CD14-positive monocyte (primary cell): ENCODE measurements around the gene PIWIL4. TPM values are rescaled to one million over a fixed set of nuclear protein-coding genes. Genes with fewer than 3 reads are reported as not detected.

Experiments
- DNase-seq, 3 donors: peaks; one replicate each; pipeline ENCODE4 v3.0.0-alpha.2; 2011 to 2022
- H2AFZ ChIP-seq: 2 replicates; pipeline ENCODE4 v1.6.0; 2012; ENCODE audit warnings: mild to moderate bottlenecking, low read depth, low read length, inconsistent platforms; ENCODE audit not compliant: insufficient read depth, poor library complexity, severe bottlenecking
- H3K27ac ChIP-seq, 2 donors: 1 replicate in 1 of 2; 2 replicates in 1 of 2; pipeline ENCODE4 v1.5.1; 2012 to 2013; ENCODE audit warnings: low read length in 2 of 2, control low read depth in 1 of 2, inconsistent platforms in 1 of 2, low read depth in 1 of 2, mild to moderate bottlenecking in 1 of 2
- H3K27me3 ChIP-seq, 2 donors: one replicate each; pipeline versions ENCODE4 v1.6.0 to v1.6.1; 2011 to 2013; ENCODE audit warnings: low read length in 2 of 2; ENCODE audit not compliant: control insufficient read depth in 2 of 2, insufficient read depth in 2 of 2
- H3K36me3 ChIP-seq, 2 donors: replicated peaks in 1 of 2; 1 replicate in 1 of 2; 2 replicates in 1 of 2; pipeline versions ENCODE4 v1.5.1 to v1.6.1; 2012 to 2013; ENCODE audit warnings: low read length in 2 of 2, control low read depth in 1 of 2, inconsistent platforms in 1 of 2, mild to moderate bottlenecking in 1 of 2; ENCODE audit not compliant: insufficient read depth in 2 of 2, control insufficient read depth in 1 of 2
- H3K4me1 ChIP-seq, 2 donors: 1 replicate in 1 of 2; 2 replicates in 1 of 2; pipeline versions ENCODE4 v1.5.1 to v1.6.1; 2012 to 2013; ENCODE audit warnings: low read length in 2 of 2, control low read depth in 1 of 2, inconsistent platforms in 1 of 2, mild to moderate bottlenecking in 1 of 2, moderate library complexity in 1 of 2; ENCODE audit not compliant: insufficient read depth in 2 of 2, control insufficient read depth in 1 of 2
- H3K4me2 ChIP-seq: replicated peaks from 2 replicates; pipeline ENCODE3; 2012; ENCODE audit warnings: low read length, moderate library complexity, mild to moderate bottlenecking; ENCODE audit not compliant: poor library complexity, severe bottlenecking; ENCODE audit errors: extremely low read depth
- H3K4me3 ChIP-seq, 3 experiments: fragments of 200-600 bp in 1 of 3; sonication (generic) in 1 of 3; replicated peaks in 1 of 3; 1 replicate in 2 of 3; 2 replicates in 1 of 3; pipeline ENCODE4 v1.5.1; 2011 to 2013; ENCODE audit warnings: low read length in 3 of 3, mild to moderate bottlenecking in 3 of 3, control low read depth in 2 of 3, low read depth in 2 of 3, inconsistent platforms in 1 of 3, moderate library complexity in 1 of 3
- H3K79me2 ChIP-seq: 2 replicates; pipeline ENCODE4 v1.6.0; 2012; ENCODE audit warnings: mild to moderate bottlenecking, control low read depth, inconsistent platforms, low read length, moderate library complexity; ENCODE audit not compliant: insufficient read depth
- H3K9ac ChIP-seq: 2 replicates; pipeline ENCODE4 v1.6.0; 2017; ENCODE audit warnings: low read length, mild to moderate bottlenecking; ENCODE audit not compliant: insufficient read depth, poor library complexity, severe bottlenecking
- H3K9me3 ChIP-seq, 2 donors: replicated peaks in 1 of 2; 1 replicate in 1 of 2; 2 replicates in 1 of 2; pipeline versions ENCODE4 v1.5.1 to v1.6.1; 2012 to 2013; ENCODE audit warnings: low read length in 2 of 2, control low read depth in 1 of 2; ENCODE audit not compliant: control insufficient read depth in 1 of 2, insufficient read depth in 1 of 2
- H4K20me1 ChIP-seq: 2 replicates; pipeline ENCODE4 v1.6.0; 2012; ENCODE audit warnings: mild to moderate bottlenecking, low read length, control low read depth, moderate library complexity; ENCODE audit not compliant: insufficient read depth
- H3K27ac Mint-ChIP-seq, 7 donors: one replicate each; pipeline ENCODE4 v1.8.0; 2020; ENCODE audit warnings: mild to moderate bottlenecking in 7 of 7, mixed read lengths in 7 of 7, moderate library complexity in 6 of 7, inconsistent platforms in 2 of 7
- H3K27me3 Mint-ChIP-seq, 3 donors: one replicate each; pipeline ENCODE4 v1.8.0; 2021 to 2022; ENCODE audit warnings: low read depth in 3 of 3, mild to moderate bottlenecking in 3 of 3, mixed read lengths in 3 of 3, moderate library complexity in 3 of 3, inconsistent platforms in 1 of 3
- H3K36me3 Mint-ChIP-seq, 2 donors: one replicate each; pipeline ENCODE4 v1.8.0; 2020; ENCODE audit warnings: mixed read lengths in 2 of 2, inconsistent platforms in 1 of 2, mild to moderate bottlenecking in 1 of 2
- H3K4me1 Mint-ChIP-seq: one replicate; pipeline ENCODE4 v1.8.0; 2020; ENCODE audit warnings: mild to moderate bottlenecking, mixed read lengths
- H3K4me3 Mint-ChIP-seq, 2 donors: one replicate each; pipeline ENCODE4 v1.8.0; 2020; ENCODE audit warnings: mild to moderate bottlenecking in 2 of 2, mixed read lengths in 2 of 2, moderate library complexity in 1 of 2
- H3K9me3 Mint-ChIP-seq, 7 donors: one replicate each; pipeline ENCODE4 v1.8.0; 2020 to 2022; ENCODE audit warnings: mixed read lengths in 7 of 7, mild to moderate bottlenecking in 6 of 7, moderate library complexity in 6 of 7, inconsistent platforms in 2 of 7
- WGBS: methylation state at CpG from one replicate; pipeline ENCODE4 v1.1.5; 2013; ENCODE audit warnings: missing lambda C conversion rate; ENCODE audit not compliant: insufficient coverage; 5-methylcytosine and 5-hydroxymethylcytosine counted together
- intact Hi-C, 2 donors: fragments of 100-400 bp; cut with micrococcal nuclease; formaldehyde crosslinking; loops; one replicate each; pipeline versions ENCODE4 v1.15.0 to v1.15.1; 2023
- polyA plus RNA-seq, 3 donors: library from polyadenylated mRNA; depleted of rRNA in 1 of 3; unstranded in 2 of 3; stranded (reverse) in 1 of 3; fragments of 300-500 nt in 2 of 3; fragments of >200 nt in 1 of 3; fragmentation: Illumina TruSeq in 2 of 3; gene quantifications; 1 replicate in 2 of 3; 2 replicates in 1 of 3; pipeline ENCODE4 v1.2.3, GENCODE V29; 2012 to 2021
- TF ChIP-seq, protein P1 (sequence below): fragments of 200-600 bp; IDR thresholded peaks from one replicate; pipeline ENCODE4 v1.8.0; 2022; ENCODE audit warnings: antibody characterized with exemption, mild to moderate bottlenecking

PIWIL4 gene
- polyA plus RNA-seq, 3 donors, result 0.98 to 14.2 (median 1.1) TPM

DNA sequence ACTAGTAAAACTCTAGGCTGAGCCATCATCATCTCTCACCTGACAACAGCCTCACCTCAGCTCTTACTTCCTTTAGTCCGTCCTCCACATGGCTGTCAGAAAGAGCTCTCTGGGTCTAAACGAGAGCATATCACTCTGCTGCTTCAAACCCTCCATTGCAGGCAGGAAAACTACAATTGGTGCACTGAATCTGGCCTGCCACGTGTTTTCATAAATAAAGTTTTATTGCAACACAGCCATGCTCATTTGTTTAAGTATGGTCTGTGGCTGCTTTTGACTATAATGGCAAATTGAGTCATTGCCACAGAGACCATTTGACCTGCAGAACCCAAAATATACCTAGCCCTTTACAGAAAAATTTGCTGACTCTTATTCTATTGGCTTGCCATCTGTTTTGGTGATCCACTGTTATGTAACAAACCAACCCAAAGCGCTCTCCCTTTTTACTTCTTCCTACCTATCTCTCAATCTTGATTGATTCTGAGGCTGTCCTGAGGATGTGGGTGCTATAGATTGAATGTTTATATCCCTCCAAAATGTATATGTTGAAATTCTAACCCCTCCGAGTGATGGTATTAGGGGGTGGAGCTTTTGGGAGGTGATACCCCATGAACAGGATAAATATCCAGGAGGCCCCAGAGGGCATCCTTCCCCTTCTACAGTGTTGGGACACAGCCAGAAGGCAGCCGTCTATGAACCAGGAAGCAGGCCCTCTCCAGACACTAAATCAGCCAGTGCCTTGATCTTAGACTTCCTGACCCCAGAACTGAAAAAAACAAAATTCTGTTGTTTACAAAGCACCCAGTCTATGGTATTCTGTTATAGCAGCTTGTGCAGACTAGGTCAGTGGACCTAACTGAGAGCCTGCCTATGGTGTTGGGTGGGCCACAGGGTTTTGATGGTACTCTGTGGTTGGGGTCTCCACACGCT lies 99.9 kb downstream of the PIWIL4 start:
- no peak for DNase-seq
- WGBS, result 64% methylated on average over 3 of the region's 7 CpGs
- H3K9me3 Mint-ChIP-seq, result peaks cover 3 to 17% (median 14%) of the 10 kb centered on the region in 7 donors

GRCh38 chr11:94668212-94668793 lies 101.1 kb downstream of the PIWIL4 start:
- Mint-ChIP-seq H3K4me1 (peaks cover 3% of the 10 kb centered on the region), H3K27ac (peak overlapping the region in 1 of 7 donors; percentile 40), H3K36me3 (no peaks in the 10 kb centered on the region), H3K27me3 (peaks cover 0 to 5% (median 1%) of the 10 kb centered on the region in 3 donors), H3K9me3 (peaks cover 5 to 25% (median 14%) of the 10 kb centered on the region in 7 donors), H3K4me3 (no peak overlapping the region)
- Histone ChIP-seq H4K20me1 (no peaks in the 10 kb centered on the region), H3K9ac (no peak overlapping the region), H3K79me2 (no peaks in the 10 kb centered on the region), H2AFZ (no peak overlapping the region), H3K9me3 (peaks cover 4 to 16% of the 10 kb centered on the region in 2 donors), H3K4me3 (no peak overlapping the region), H3K27ac (no peak overlapping the region), H3K36me3 (no peaks in the 10 kb centered on the region), H3K4me2 (no peak overlapping the region), H3K4me1 (no peaks in the 10 kb centered on the region), H3K27me3 (no peaks in the 10 kb centered on the region)
- no peak for DNase-seq
- WGBS, result no CpG with 5 or more reads among the region's 2 CpGs
- intact Hi-C loops, result no loop called here
- TF ChIP-seq, protein P1, sequence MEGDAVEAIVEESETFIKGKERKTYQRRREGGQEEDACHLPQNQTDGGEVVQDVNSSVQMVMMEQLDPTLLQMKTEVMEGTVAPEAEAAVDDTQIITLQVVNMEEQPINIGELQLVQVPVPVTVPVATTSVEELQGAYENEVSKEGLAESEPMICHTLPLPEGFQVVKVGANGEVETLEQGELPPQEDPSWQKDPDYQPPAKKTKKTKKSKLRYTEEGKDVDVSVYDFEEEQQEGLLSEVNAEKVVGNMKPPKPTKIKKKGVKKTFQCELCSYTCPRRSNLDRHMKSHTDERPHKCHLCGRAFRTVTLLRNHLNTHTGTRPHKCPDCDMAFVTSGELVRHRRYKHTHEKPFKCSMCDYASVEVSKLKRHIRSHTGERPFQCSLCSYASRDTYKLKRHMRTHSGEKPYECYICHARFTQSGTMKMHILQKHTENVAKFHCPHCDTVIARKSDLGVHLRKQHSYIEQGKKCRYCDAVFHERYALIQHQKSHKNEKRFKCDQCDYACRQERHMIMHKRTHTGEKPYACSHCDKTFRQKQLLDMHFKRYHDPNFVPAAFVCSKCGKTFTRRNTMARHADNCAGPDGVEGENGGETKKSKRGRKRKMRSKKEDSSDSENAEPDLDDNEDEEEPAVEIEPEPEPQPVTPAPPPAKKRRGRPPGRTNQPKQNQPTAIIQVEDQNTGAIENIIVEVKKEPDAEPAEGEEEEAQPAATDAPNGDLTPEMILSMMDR, result no peak

More for the DNA sequence above, 99.9 kb downstream of the PIWIL4 start:
- Histone ChIP-seq H3K4me2 (no peak overlapping the region), H3K9ac (no peak overlapping the region), H3K4me1 (no peaks in the 10 kb centered on the region), H3K79me2 (no peaks in the 10 kb centered on the region), H3K4me3 (no peak overlapping the region), H3K36me3 (no peaks in the 10 kb centered on the region), H4K20me1 (no peaks in the 10 kb centered on the region), H2AFZ (no peak overlapping the region), H3K27me3 (no peaks in the 10 kb centered on the region), H3K9me3 (peaks cover 1 to 9% of the 10 kb centered on the region in 2 donors), H3K27ac (no peak overlapping the region)
- intact Hi-C loops, result no loop called here
- Mint-ChIP-seq H3K4me3 (no peak overlapping the region), H3K4me1 (peaks cover 3% of the 10 kb centered on the region), H3K27ac (peak overlapping the region in 1 of 7 donors; percentile 63), H3K36me3 (no peaks in the 10 kb centered on the region), H3K27me3 (peaks cover 0 to 5% (median 0%) of the 10 kb centered on the region in 3 donors)
- TF ChIP-seq, protein P1, result no peak
